ENCODE data around the gene UGT1A8. TPM values are rescaled to one million over a fixed set of nuclear protein-coding genes. Genes with fewer than 3 reads are reported as not detected.
"Not testable (repeated sequence)": the region's sequence is repeated elsewhere in the genome, so short reads cannot be mapped to it uniquely, and the experiment has no call there.

UGT1A8 gene
- total RNA-seq, 1 donor, result not detected

GRCh38 chr2:233689031-233689430 lies 71.6 kb downstream of the UGT1A8 start:
- Histone ChIP-seq H3K9me3 (ENCODE audit: low read depth, low read length) (no peaks in the 10 kb centered on the region), H3K4me3 (ENCODE audit: low read length) (no peak overlapping the region), H3K4me1 (ENCODE audit: insufficient read depth, low read length) (no peaks in the 10 kb centered on the region), H3K27me3 (ENCODE audit: insufficient read depth, low read length) (no peaks in the 10 kb centered on the region)

DNA sequence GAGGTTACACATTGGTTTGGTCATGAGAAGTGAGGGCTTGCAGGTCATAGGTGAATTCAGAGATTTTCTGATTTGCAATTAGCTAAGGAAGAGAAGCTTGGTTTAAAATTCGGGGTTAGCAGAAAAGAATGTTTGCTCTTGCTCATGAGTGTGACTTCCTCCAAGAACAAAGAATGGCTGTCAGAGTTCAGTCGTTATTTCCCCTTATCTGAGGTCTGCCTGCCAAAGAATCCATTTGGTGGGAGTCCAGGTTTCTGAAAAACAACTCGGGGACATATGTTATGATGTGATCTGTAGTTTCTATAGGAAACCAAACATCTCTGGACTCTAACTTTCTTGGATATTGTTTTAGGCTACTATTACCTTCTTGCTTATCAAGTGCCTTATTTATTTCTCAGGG lies 72.1 kb downstream of the UGT1A8 start:
- Histone ChIP-seq H3K4me1 (ENCODE audit: insufficient read depth, low read length) (no peaks in the 10 kb centered on the region), H3K4me3 (ENCODE audit: low read length) (no peak overlapping the region), H3K9me3 (ENCODE audit: low read depth, low read length) (no peaks in the 10 kb centered on the region), H3K27me3 (ENCODE audit: insufficient read depth, low read length) (no peaks in the 10 kb centered on the region)

DNA sequence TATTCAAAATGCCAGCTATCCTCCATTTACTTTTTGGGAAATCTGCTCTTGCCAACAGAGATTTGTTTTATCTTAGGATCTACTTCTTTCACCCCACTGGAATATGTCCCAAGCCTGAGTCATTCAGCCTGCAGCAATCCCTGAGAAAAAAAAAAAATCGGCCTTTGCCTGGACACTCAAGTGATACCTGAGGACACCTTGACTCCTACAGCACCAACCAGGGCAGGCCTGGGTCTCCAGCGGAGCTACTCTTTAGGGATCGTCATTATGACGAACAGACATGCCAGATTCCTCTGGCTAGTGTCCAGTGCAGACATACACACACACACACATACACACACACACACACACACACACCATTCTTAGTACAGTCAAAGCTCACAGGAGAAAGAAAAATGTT lies 73.0 kb downstream of the UGT1A8 start:
- no peaks in the 10 kb centered on the region for H3K4me1 ChIP-seq (ENCODE audit: insufficient read depth, low read length)
- H3K9me3 ChIP-seq (ENCODE audit: low read depth, low read length), result no peaks in the 10 kb centered on the region
- no peak overlapping the region for H3K4me3 ChIP-seq (ENCODE audit: low read length)
- H3K27me3 ChIP-seq (ENCODE audit: insufficient read depth, low read length), result no peaks in the 10 kb centered on the region

DNA sequence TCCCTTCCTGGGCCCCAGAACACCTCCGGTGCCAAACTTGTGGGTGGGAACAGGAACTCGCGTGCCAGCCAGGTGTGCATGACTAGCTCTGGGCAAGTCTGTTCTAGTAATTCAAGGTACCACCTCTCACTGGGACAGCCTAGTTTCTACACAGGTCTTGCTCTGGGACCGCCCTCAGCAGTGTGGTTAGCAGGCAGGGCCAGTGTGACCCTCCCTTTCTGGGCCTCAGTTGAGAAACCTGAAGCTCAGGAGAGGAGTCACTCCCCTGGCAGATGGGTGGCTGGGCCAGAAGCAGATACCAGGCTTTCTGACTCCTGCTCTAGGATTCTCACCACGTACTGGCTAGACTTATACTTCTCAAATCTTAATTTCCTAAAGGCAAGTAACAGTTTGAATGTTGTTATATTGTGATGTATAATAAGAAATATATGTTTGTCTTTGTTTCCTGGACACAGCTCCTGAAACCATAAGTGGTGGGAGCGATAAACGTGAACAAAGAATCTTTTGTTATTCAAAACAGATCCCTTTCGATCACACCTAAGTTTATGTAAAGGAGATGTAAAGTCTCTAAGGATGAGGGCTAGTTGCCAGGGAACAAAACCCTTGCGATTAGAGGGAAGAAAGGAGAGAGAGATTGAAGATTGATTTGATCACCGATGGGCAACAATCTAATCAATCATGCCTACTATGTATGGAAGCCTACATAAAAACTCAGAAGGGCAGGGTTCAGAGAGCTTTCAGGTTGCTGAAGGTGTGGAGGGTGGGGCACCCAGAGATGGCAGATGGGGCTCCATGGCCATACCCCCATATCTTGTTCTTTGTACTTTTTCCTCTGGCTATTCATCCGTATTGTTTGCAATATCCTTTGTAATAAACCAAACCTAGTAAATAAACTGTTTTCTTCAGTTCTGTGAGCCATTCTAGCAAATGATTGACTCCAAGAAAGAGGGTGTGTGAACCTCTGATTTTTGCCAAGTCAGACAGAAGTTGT lies 74.3 kb downstream of the UGT1A8 start:
- Histone ChIP-seq H3K27me3 (ENCODE audit: insufficient read depth, low read length) (no peaks in the 10 kb centered on the region), H3K4me3 (ENCODE audit: low read length) (no peak overlapping the region), H3K9me3 (ENCODE audit: low read depth, low read length) (no peaks in the 10 kb centered on the region), H3K4me1 (ENCODE audit: insufficient read depth, low read length) (no peaks in the 10 kb centered on the region)

GRCh38 chr2:233692648-233693047 lies 75.2 kb downstream of the UGT1A8 start, which contains the start of gene UGT1A6:
UGT1A6 (plus strand) TSS chr2:233692890; CDS start chr2:233693005, 115 bp downstream.
- Histone ChIP-seq H3K27me3 (ENCODE audit: insufficient read depth, low read length) (no peaks in the 10 kb centered on the region), H3K9me3 (ENCODE audit: low read depth, low read length) (no peaks in the 10 kb centered on the region), H3K4me1 (ENCODE audit: insufficient read depth, low read length) (no peaks in the 10 kb centered on the region), H3K4me3 (ENCODE audit: low read length) (no peak within 1 kb of the TSS)

GRCh38 chr2:233693963-233694362 lies 76.5 kb downstream of the UGT1A8 start:
- no peaks in the 10 kb centered on the region for H3K4me1 ChIP-seq (ENCODE audit: insufficient read depth, low read length)
- H3K27me3 ChIP-seq (ENCODE audit: insufficient read depth, low read length), result no peaks in the 10 kb centered on the region
- no peaks in the 10 kb centered on the region for H3K9me3 ChIP-seq (ENCODE audit: low read depth, low read length)
- H3K4me3 ChIP-seq (ENCODE audit: low read length), result no peak overlapping the region

DNA sequence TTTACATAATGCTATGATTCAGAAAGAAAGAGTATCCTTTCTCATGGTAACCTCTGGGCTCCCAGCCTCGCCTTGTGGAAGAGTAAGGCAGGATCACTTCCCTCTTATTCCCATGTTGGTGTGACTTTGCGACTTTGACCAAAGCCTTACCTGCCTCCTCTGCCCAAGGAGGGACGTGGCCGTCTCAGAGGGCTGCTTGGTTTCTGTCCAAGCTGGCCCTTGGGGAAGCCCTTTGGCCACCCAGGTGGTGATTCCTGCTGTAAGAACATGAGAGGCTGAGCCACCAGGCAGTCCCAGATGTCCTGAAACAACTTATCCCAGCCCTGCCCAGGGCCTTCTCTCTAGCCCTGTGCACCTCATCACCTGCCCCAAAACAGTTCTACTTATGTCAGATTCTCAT lies 81.3 kb downstream of the UGT1A8 start:
- Histone ChIP-seq H3K4me1 (ENCODE audit: insufficient read depth, low read length) (no peaks in the 10 kb centered on the region), H3K27me3 (ENCODE audit: insufficient read depth, low read length) (no peaks in the 10 kb centered on the region), H3K9me3 (ENCODE audit: low read depth, low read length) (no peaks in the 10 kb centered on the region), H3K4me3 (ENCODE audit: low read length) (no peak overlapping the region)

GRCh38 chr2:233699424-233700027 lies 82.1 kb downstream of the UGT1A8 start:
- Histone ChIP-seq H3K27me3 (ENCODE audit: insufficient read depth, low read length) (no peaks in the 10 kb centered on the region), H3K4me1 (ENCODE audit: insufficient read depth, low read length) (no peaks in the 10 kb centered on the region), H3K4me3 (ENCODE audit: low read length) (no peak overlapping the region), H3K9me3 (ENCODE audit: low read depth, low read length) (no peaks in the 10 kb centered on the region)

DNA sequence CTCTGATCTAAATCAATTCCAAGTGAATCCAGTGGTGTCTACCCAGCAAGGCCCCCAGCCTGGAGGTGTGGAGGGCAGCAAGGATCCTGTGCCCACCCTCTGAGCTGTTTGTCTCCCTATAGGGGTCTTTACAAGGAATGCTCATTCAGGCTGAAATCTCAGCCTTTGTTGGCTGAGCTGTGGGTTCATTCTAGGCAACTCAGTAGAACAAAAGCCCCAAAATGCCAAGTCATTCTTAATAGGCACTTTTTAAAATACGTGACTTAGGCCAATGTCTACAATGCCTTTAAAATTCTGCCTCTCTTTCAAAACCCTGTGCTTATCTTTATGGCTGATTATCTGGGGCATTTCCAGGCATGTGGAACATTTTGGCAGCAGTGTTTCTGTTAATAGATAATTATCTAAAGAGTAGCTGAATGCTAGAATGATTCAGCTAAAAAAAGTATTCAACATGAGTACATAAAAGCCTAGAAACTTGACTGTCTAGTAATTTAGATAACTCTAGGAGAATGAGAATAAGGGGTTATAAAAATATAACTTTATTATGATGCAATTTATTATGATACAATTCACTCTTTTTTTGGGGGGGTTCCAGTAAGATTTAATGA lies 82.7 kb downstream of the UGT1A8 start:
- H3K9me3 ChIP-seq (ENCODE audit: low read depth, low read length), result no peaks in the 10 kb centered on the region
- H3K4me3 ChIP-seq (ENCODE audit: low read length), result no peak overlapping the region
- no peaks in the 10 kb centered on the region for H3K27me3 ChIP-seq (ENCODE audit: insufficient read depth, low read length)
- no peaks in the 10 kb centered on the region for H3K4me1 ChIP-seq (ENCODE audit: insufficient read depth, low read length)

- not testable (repeated sequence) for H3K4me3 ChIP-seq (ENCODE audit: low read length); H3K9me3 ChIP-seq (ENCODE audit: low read depth, low read length); H3K27me3 ChIP-seq (ENCODE audit: insufficient read depth, low read length)
Observed at GRCh38 chr2:233700842-233701241, 83.4 kb downstream of the UGT1A8 start.

GRCh38 chr2:233702238-233702637 lies 84.8 kb downstream of the UGT1A8 start:
- Histone ChIP-seq H3K4me3 (ENCODE audit: low read length) (no peak overlapping the region), H3K27me3 (ENCODE audit: insufficient read depth, low read length) (no peaks in the 10 kb centered on the region), H3K4me1 (ENCODE audit: insufficient read depth, low read length) (no peaks in the 10 kb centered on the region), H3K9me3 (ENCODE audit: low read depth, low read length) (no peaks in the 10 kb centered on the region)

More at GRCh38 chr2:233700842-233701241, 83.4 kb downstream of the UGT1A8 start:
- H3K4me1 ChIP-seq (ENCODE audit: insufficient read depth, low read length), result not testable (repeated sequence)

DNA sequence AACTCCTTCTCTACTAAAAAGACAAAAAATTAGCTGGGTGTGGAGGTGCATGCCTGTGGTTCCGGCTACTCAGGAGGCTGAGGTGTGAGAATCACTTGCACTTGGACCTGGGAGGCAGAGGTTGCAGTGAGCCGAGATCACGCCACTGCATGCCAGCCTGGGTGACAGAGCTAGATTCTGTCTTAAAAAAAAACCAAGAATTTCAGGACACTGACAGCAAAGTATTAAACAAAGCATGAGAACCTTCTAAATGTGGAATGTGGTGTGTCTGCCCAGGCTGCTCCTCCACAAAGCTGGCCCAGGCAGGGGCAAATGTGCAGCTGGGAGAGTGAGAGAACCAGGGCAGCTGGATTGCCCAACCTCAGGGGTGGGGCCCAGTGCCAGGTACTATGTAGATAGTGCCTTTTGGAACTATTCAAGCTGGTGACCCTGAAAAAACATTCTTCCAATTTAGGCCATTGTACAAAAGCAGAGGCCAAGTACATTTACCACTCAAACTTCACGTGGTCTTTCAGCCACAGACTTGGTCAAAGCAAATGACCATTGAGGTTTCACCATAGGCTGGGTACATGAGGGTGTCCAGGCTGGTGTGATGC lies 88.6 kb downstream of the UGT1A8 start:
- Histone ChIP-seq H3K9me3 (ENCODE audit: low read depth, low read length) (no peaks in the 10 kb centered on the region), H3K4me1 (ENCODE audit: insufficient read depth, low read length) (no peaks in the 10 kb centered on the region), H3K4me3 (ENCODE audit: low read length) (no peak overlapping the region), H3K27me3 (ENCODE audit: insufficient read depth, low read length) (peaks cover 4% of the 10 kb centered on the region)

DNA sequence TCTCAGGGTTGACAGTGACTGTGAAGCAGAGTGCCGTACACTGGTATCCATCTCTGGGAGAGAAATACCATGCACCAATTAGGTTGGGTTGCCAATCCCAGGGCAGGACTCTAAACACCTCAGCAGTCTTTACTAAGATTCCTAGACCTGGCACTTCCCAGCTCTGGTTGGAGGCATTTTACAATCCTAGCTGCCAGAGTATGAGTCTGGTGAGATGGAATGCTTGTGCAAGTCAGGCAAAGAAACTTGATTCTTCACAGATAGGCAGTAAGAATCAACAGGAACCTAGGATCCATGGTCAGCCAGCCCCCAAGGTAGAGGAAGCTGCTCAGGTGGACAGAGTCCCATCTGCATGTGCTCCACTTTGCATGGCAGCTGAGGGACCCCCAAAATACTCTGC lies 89.3 kb downstream of the UGT1A8 start:
- Histone ChIP-seq H3K4me1 (ENCODE audit: insufficient read depth, low read length) (no peaks in the 10 kb centered on the region), H3K4me3 (ENCODE audit: low read length) (no peak overlapping the region), H3K9me3 (ENCODE audit: low read depth, low read length) (no peaks in the 10 kb centered on the region), H3K27me3 (ENCODE audit: insufficient read depth, low read length) (peaks cover 4% of the 10 kb centered on the region)

DNA sequence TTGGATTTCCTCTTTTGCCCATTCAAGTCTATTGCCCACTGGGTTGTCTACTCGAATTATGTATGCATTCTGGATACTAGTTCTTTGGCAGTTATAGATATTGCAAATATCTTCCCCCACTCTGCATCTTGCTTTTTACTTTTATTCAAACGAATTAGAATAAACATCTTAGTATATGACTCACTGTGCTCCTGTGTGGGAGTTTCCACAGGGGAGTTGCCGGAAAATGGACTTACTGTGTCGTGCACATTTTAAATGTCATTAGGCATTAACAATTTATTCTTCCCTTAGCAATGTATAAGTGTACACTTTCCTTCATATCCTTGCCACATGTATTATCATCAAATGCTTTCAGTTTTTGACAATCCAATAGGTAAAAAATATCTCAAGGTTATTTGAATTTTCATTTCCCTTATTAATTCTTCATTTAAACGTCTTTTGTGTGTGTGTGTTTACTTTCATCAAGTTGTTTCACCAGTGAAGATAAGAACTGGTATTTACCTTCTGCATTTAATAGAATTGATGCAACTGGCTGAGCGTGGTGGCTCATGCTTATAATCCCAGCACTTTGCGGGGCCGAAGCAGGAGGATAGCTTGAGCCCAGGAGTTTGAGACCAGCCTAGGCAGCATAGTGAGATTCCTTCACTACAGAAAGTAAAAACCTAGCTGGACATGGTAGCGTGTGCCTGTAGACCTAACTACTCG lies 90.7 kb downstream of the UGT1A8 start:
- H3K4me3 ChIP-seq (ENCODE audit: low read length), result no peak overlapping the region
- no peaks in the 10 kb centered on the region for H3K4me1 ChIP-seq (ENCODE audit: insufficient read depth, low read length)
- peaks cover 4% of the 10 kb centered on the region for H3K27me3 ChIP-seq (ENCODE audit: insufficient read depth, low read length)
- H3K9me3 ChIP-seq (ENCODE audit: low read depth, low read length), result no peaks in the 10 kb centered on the region
